Thyroid gland (tissue), 4 donors: ENCODE measurements around the gene GRAMD2B.
A peak's percentile ranks its signal among the peaks of the same experiment; 100 is the strongest.

Experiments
- POLR2A ChIP-seq, 2 donors: fragments of 450-650 bp; IDR thresholded peaks; one replicate each; pipeline ENCODE4 v1.6.1; 2017; ENCODE audit warnings: antibody characterized with exemption in 2 of 2, mild to moderate bottlenecking in 2 of 2, moderate library complexity in 1 of 2
- TF ChIP-seq, protein P1 (sequence below), 6 experiments: fragments of 200-600 bp in 3 of 6; fragments of 450-650 bp in 3 of 6; sonication (generic) in 3 of 6; IDR thresholded peaks; one replicate each; pipeline ENCODE4 v1.5.1; 2016 to 2019; ENCODE audit warnings: antibody characterized with exemption in 6 of 6, mild to moderate bottlenecking in 2 of 6, inconsistent platforms in 1 of 6, moderate library complexity in 1 of 6

DNA sequence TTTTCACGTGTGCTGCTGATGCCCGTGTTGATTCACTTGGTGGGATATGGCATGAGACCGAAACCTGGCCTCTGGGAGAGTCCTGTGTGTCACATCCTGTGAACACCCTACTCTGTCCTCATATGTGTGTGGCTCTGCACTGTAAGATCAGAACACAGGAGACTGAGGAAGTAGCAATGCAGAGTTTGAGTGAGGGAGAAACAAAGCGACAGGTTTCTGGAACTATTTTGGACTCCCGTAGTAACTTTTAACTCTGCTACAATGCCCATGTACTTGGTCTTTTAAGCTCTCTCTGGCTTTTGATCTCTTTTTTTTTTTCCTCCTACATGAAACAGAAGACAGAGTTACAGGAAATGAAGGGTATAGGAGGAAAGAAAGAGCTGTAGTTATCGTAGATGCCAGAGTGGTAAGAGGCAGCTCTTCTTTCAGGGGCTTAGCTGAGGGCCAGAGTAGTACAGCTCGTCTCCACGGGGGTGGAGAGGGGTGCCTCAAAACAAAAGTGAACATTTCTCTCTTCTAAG, 26.6 kb downstream of the GRAMD2B start:
- TF ChIP-seq, protein P1, sequence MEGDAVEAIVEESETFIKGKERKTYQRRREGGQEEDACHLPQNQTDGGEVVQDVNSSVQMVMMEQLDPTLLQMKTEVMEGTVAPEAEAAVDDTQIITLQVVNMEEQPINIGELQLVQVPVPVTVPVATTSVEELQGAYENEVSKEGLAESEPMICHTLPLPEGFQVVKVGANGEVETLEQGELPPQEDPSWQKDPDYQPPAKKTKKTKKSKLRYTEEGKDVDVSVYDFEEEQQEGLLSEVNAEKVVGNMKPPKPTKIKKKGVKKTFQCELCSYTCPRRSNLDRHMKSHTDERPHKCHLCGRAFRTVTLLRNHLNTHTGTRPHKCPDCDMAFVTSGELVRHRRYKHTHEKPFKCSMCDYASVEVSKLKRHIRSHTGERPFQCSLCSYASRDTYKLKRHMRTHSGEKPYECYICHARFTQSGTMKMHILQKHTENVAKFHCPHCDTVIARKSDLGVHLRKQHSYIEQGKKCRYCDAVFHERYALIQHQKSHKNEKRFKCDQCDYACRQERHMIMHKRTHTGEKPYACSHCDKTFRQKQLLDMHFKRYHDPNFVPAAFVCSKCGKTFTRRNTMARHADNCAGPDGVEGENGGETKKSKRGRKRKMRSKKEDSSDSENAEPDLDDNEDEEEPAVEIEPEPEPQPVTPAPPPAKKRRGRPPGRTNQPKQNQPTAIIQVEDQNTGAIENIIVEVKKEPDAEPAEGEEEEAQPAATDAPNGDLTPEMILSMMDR (IDR thresholded peaks at IDR 0.05): no peak
- TF ChIP-seq POLR2A (IDR thresholded peaks at IDR 0.05): peak in 1 of 2 donors; percentile 48
